Measurements from ENCODE around the gene ISM1.

The ISM1 gene

DNA sequence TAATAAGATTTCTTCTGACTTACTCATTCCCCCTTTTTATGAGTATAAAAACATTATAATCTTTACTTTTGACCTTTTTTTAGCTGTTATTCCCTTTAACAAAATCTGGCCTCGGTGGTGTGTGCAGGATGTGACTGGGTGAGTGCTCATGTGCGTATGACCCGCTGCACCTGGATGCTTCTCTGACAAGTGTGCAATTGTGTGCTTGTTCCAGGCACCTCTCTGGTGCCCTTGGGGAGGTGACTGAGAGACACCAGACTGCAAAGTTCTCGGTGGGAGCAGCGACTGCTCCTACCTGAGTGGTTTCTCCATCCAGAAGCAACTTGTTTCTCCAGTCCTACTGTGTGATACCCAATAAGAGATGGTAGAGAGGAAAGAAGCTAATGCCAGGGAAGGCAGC, 65.0 kb downstream of the ISM1 start:
- ATAC-seq = no peak
- TF ChIP-seq, protein P1, sequence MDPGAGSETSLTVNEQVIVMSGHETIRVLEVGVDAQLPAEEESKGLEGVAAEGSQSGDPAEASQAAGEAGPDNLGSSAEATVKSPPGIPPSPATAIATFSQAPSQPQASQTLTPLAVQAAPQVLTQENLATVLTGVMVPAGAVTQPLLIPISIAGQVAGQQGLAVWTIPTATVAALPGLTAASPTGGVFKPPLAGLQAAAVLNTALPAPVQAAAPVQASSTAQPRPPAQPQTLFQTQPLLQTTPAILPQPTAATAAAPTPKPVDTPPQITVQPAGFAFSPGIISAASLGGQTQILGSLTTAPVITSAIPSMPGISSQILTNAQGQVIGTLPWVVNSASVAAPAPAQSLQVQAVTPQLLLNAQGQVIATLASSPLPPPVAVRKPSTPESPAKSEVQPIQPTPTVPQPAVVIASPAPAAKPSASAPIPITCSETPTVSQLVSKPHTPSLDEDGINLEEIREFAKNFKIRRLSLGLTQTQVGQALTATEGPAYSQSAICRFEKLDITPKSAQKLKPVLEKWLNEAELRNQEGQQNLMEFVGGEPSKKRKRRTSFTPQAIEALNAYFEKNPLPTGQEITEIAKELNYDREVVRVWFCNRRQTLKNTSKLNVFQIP (CRISPR knock-in tag; IDR thresholded peaks at IDR 0.05; ENCODE audit: borderline replicate concordance, low read depth) = no peak
- TF ChIP-seq ZFP3 (CRISPR knock-in tag; IDR thresholded peaks at IDR 0.05) = no peak
- TF ChIP-seq CSDC2 (CRISPR knock-in tag; IDR thresholded peaks at IDR 0.05) = no peak
- no peak for TF ChIP-seq TSHZ2 (CRISPR knock-in tag; IDR thresholded peaks at IDR 0.05)
- TF ChIP-seq ZNF565 (CRISPR knock-in tag; conservative IDR thresholded peaks at IDR 0.05; ENCODE audit: low read depth) = no peak
- TF ChIP-seq ZFP30 (CRISPR knock-in tag; IDR thresholded peaks at IDR 0.05) = no peak
- no peak for TF ChIP-seq ESRRG (CRISPR knock-in tag; IDR thresholded peaks at IDR 0.05)
- no peak for TF ChIP-seq ISL1 (CRISPR knock-in tag; IDR thresholded peaks at IDR 0.05)
- TF ChIP-seq, protein P2, sequence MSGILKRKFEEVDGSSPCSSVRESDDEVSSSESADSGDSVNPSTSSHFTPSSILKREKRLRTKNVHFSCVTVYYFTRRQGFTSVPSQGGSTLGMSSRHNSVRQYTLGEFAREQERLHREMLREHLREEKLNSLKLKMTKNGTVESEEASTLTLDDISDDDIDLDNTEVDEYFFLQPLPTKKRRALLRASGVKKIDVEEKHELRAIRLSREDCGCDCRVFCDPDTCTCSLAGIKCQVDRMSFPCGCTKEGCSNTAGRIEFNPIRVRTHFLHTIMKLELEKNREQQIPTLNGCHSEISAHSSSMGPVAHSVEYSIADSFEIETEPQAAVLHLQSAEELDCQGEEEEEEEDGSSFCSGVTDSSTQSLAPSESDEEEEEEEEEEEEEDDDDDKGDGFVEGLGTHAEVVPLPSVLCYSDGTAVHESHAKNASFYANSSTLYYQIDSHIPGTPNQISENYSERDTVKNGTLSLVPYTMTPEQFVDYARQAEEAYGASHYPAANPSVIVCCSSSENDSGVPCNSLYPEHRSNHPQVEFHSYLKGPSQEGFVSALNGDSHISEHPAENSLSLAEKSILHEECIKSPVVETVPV (CRISPR knock-in tag; IDR thresholded peaks at IDR 0.05) = no peak
- TF ChIP-seq PPARA (CRISPR knock-in tag; IDR thresholded peaks at IDR 0.05; ENCODE audit: borderline replicate concordance) = no peak
- no peak for TF ChIP-seq ARNTL (CRISPR knock-in tag; IDR thresholded peaks at IDR 0.05; ENCODE audit: borderline replicate concordance, low read depth)
- TF ChIP-seq TOX (CRISPR knock-in tag; IDR thresholded peaks at IDR 0.05; ENCODE audit: borderline replicate concordance) = no peak
- TF ChIP-seq TCF4 (CRISPR knock-in tag; IDR thresholded peaks at IDR 0.05; ENCODE audit: borderline replicate concordance) = no peak
- no peak for TF ChIP-seq OSR1 (CRISPR knock-in tag; IDR thresholded peaks at IDR 0.05)
- no peak for TF ChIP-seq ZNF8 (CRISPR knock-in tag; IDR thresholded peaks at IDR 0.05)
- no peak for TF ChIP-seq BACH2 (CRISPR knock-in tag; IDR thresholded peaks at IDR 0.05; ENCODE audit: borderline replicate concordance)
- TF ChIP-seq SNAI2 (CRISPR knock-in tag; IDR thresholded peaks at IDR 0.05) = no peak
- TF ChIP-seq CREB5 (CRISPR knock-in tag; IDR thresholded peaks at IDR 0.05; ENCODE audit: low read depth) = no peak

- TF ChIP-seq ZC3H10 (CRISPR knock-in tag; IDR thresholded peaks at IDR 0.05) = no peak
- no peak for TF ChIP-seq PPARA (CRISPR knock-in tag; IDR thresholded peaks at IDR 0.05; ENCODE audit: borderline replicate concordance)
- TF ChIP-seq ZNF8 (CRISPR knock-in tag; IDR thresholded peaks at IDR 0.05) = no peak
- TF ChIP-seq RARB (CRISPR knock-in tag; IDR thresholded peaks at IDR 0.05) = no peak
Observed at GRCh38 chr20:13286607-13287006, 65.5 kb downstream of the ISM1 start.

DNA sequence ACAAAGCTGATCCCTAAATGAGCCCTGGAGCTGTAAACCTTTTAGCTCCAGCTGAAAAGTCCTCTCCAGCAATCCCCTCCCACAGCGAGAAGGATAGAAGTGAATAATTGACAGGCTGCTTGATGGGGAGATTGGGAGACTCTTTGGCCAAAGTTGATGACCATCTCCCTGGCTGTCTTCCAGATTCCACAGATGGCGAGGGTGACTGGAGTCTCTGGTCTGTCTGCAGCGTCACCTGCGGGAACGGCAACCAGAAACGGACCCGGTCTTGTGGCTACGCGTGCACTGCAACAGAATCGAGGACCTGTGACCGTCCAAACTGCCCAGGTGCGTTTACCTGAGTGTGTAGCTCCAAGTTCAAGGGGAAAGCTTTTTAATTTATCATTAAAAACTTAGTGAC, 67.3 kb downstream of the ISM1 start:
- no peak for ATAC-seq
- TF ChIP-seq PATZ1 (CRISPR knock-in tag; IDR thresholded peaks at IDR 0.05; ENCODE audit: borderline replicate concordance) = no peak
- no peak for TF ChIP-seq TOX (CRISPR knock-in tag; IDR thresholded peaks at IDR 0.05; ENCODE audit: borderline replicate concordance)
- TF ChIP-seq BACH2 (CRISPR knock-in tag; IDR thresholded peaks at IDR 0.05; ENCODE audit: borderline replicate concordance) = no peak
- TF ChIP-seq, protein P1 (CRISPR knock-in tag; IDR thresholded peaks at IDR 0.05; ENCODE audit: borderline replicate concordance, low read depth) = no peak
- TF ChIP-seq ZNF8 (CRISPR knock-in tag; IDR thresholded peaks at IDR 0.05) = no peak
- no peak for TF ChIP-seq SNAI2 (CRISPR knock-in tag; IDR thresholded peaks at IDR 0.05)
- no peak for TF ChIP-seq ZFP30 (CRISPR knock-in tag; IDR thresholded peaks at IDR 0.05)
- TF ChIP-seq ISL1 (CRISPR knock-in tag; IDR thresholded peaks at IDR 0.05) = no peak
- no peak for TF ChIP-seq ESRRG (CRISPR knock-in tag; IDR thresholded peaks at IDR 0.05)
- no peak for TF ChIP-seq OSR1 (CRISPR knock-in tag; IDR thresholded peaks at IDR 0.05)
- no peak for TF ChIP-seq ZNF565 (CRISPR knock-in tag; conservative IDR thresholded peaks at IDR 0.05; ENCODE audit: low read depth)
- TF ChIP-seq, protein P2 (CRISPR knock-in tag; IDR thresholded peaks at IDR 0.05) = no peak
- no peak for TF ChIP-seq RARB (CRISPR knock-in tag; IDR thresholded peaks at IDR 0.05)
- TF ChIP-seq TCF4 (CRISPR knock-in tag; IDR thresholded peaks at IDR 0.05; ENCODE audit: borderline replicate concordance) = no peak
- no peak for TF ChIP-seq TSHZ2 (CRISPR knock-in tag; IDR thresholded peaks at IDR 0.05)

More at GRCh38 chr20:13286607-13287006, 65.5 kb downstream of the ISM1 start:
- no peak for ATAC-seq
